Measurements from ENCODE around the gene PHYHD1.

DNA sequence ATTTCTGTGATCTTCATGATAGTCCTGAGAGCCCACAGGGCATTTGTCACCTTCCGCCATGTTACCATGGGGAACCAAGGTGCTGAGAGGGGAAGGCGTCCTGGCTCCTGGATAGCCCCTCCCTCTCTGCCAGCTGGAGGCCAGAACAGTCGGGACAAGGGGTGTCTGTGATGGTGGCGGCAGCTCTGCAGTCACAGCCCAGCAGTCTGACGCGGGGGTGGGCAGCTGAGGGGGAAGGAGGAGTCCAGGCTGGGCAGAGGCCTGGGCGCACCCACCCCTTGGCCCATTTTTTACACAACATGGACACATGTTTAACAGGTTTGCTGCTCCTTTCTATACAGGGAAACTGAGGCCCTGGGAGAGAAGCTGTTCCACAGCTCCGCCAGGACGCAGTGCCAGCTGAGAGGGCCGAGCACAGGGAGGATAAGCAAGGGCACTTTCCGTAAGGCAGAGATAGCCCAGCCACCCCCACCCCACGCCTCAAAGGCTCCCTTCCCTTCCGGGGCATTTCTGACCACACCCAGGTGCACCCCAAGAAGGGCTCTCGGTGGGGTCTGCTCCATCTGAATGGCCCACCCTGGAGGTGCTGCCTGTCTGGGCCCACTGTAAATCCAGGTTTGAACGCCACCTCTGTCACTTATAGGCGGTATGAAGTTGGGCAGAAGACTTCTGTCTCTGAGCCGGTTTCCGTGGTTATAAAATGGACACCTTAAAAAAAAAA lies 21.8 kb upstream of the PHYHD1 start:
- TF ChIP-seq, protein P1, sequence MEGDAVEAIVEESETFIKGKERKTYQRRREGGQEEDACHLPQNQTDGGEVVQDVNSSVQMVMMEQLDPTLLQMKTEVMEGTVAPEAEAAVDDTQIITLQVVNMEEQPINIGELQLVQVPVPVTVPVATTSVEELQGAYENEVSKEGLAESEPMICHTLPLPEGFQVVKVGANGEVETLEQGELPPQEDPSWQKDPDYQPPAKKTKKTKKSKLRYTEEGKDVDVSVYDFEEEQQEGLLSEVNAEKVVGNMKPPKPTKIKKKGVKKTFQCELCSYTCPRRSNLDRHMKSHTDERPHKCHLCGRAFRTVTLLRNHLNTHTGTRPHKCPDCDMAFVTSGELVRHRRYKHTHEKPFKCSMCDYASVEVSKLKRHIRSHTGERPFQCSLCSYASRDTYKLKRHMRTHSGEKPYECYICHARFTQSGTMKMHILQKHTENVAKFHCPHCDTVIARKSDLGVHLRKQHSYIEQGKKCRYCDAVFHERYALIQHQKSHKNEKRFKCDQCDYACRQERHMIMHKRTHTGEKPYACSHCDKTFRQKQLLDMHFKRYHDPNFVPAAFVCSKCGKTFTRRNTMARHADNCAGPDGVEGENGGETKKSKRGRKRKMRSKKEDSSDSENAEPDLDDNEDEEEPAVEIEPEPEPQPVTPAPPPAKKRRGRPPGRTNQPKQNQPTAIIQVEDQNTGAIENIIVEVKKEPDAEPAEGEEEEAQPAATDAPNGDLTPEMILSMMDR (conservative IDR thresholded peaks at IDR 0.05; ENCODE audit: low read depth, low read length): no peak
- TF ChIP-seq EZH2phosphoT487 (IDR thresholded peaks at IDR 0.05; ENCODE audit: borderline replicate concordance, low read length) (no peak), EZH2 (IDR thresholded peaks at IDR 0.05; ENCODE audit: low read length, unreplicated experiment) (no peak)
